Prostate gland (tissue), 2 donors: Measurements from ENCODE around the gene TRAPPC6A. TPM values are rescaled to one million over a fixed set of nuclear protein-coding genes. Genes with fewer than 3 reads are reported as not detected.

Source experiments
- DNase-seq: peaks from one replicate; pipeline ENCODE4 v3.0.0-alpha.2; 2019; ENCODE audit warnings: low spot score
- H3K27ac ChIP-seq, 2 donors: fragments of 200-600 bp; sonication (generic); 2 replicates each; pipeline ENCODE4 v1.5.1; 2017 to 2019
- H3K27me3 ChIP-seq: fragments of 200-600 bp; sonication (generic); replicated peaks from 2 replicates; pipeline ENCODE4 v1.5.1; 2019; ENCODE audit not compliant: insufficient read depth
- H3K36me3 ChIP-seq, 2 donors: fragments of 200-600 bp; sonication (generic); 1 replicate in 1 of 2; 2 replicates in 1 of 2; pipeline versions ENCODE4 v1.5.1 to v1.8.1; 2017 to 2019
- H3K4me1 ChIP-seq: fragments of 200-600 bp; sonication (generic); replicated peaks from 2 replicates; pipeline ENCODE4 v1.5.1; 2019
- H3K4me3 ChIP-seq, 2 donors: fragments of 200-600 bp; sonication (generic); 2 replicates each; pipeline ENCODE4 v1.5.1; 2017 to 2019
- H3K9me3 ChIP-seq: fragments of 200-600 bp; sonication (generic); 2 replicates; pipeline ENCODE4 v1.5.1; 2017
- CTCF ChIP-seq, 4 experiments: fragments of 200-600 bp in 2 of 4; fragments of 450-650 bp in 2 of 4; sonication (generic) in 2 of 4; IDR thresholded peaks; 1 replicate in 3 of 4; 2 replicates in 1 of 4; pipeline ENCODE4 v1.5.1; 2016 to 2019; ENCODE audit warnings: antibody characterized with exemption in 4 of 4, mild to moderate bottlenecking in 2 of 4, moderate library complexity in 2 of 4
- POLR2A ChIP-seq: fragments of 450-650 bp; IDR thresholded peaks from one replicate; pipeline ENCODE4 v1.6.1; 2016; ENCODE audit warnings: antibody characterized with exemption, mild to moderate bottlenecking
- POLR2AphosphoS5 ChIP-seq: sonication (generic); formaldehyde crosslinking; IDR thresholded peaks from one replicate; pipeline ENCODE4 v1.6.1; 2017; ENCODE audit warnings: antibody characterized with exemption
- WGBS: methylation state at CpG from one replicate; pipeline ENCODE4 v1.1.5; 2018; 5-methylcytosine and 5-hydroxymethylcytosine counted together
- intact Hi-C: fragments of 100-400 bp; cut with DNase I; formaldehyde crosslinking; loops from one replicate; pipeline ENCODE4 v1.14.2; 2022
- total RNA-seq, 2 donors: library from RNA; depleted of rRNA; stranded (reverse); fragments of >200 nt; gene quantifications; one replicate each; pipeline ENCODE4 v1.1.0, GENCODE V29; 2016

The TRAPPC6A gene
- total RNA-seq, 2 donors from 2014 or later: 57.0 to 80.4 TPM

GRCh38 chr19:45169602-45170001 lies 8.4 kb downstream of the TRAPPC6A start:
- intact Hi-C loops: no loop called here
- Histone ChIP-seq H3K4me3 (no peak overlapping the region), H3K27me3 (no peaks in the 10 kb centered on the region), H3K4me1 (peaks cover 3% of the 10 kb centered on the region), H3K9me3 (no peaks in the 10 kb centered on the region), H3K36me3 (no peaks in the 10 kb centered on the region), H3K27ac (no peak overlapping the region)
- WGBS: 77% methylated on average over 5 of the region's 10 CpGs
- no peak for TF ChIP-seq POLR2A
- no peak for TF ChIP-seq POLR2AphosphoS5
- no peak for TF ChIP-seq CTCF (IDR thresholded peaks at IDR 0.05)
- no peak for DNase-seq

- Histone ChIP-seq H3K36me3 (no peaks in the 10 kb centered on the region), H3K4me1 (peaks cover 9% of the 10 kb centered on the region), H3K4me3 (no peak overlapping the region), H3K9me3 (no peaks in the 10 kb centered on the region), H3K27me3 (no peaks in the 10 kb centered on the region), H3K27ac (no peak overlapping the region)
- TF ChIP-seq CTCF (IDR thresholded peaks at IDR 0.05): no peak
- no peak for TF ChIP-seq POLR2A
- TF ChIP-seq POLR2AphosphoS5: no peak
- whole genome bisulfite sequencing: 84% methylated on average over 16 of the region's 16 CpGs
- DNase-seq: no peak
- intact Hi-C loops: no loop called here
Observed at GRCh38 chr19:45168767-45169351, 9.2 kb downstream of the TRAPPC6A start.

GRCh38 chr19:45166723-45167252 lies 11.2 kb downstream of the TRAPPC6A start:
- Histone ChIP-seq H3K27ac (no peak overlapping the region), H3K4me3 (no peak overlapping the region), H3K4me1 (peaks cover 17% of the 10 kb centered on the region), H3K27me3 (no peaks in the 10 kb centered on the region), H3K9me3 (no peaks in the 10 kb centered on the region), H3K36me3 (no peaks in the 10 kb centered on the region)
- DNase-seq: no peak
- WGBS: 66% methylated on average over 14 of the region's 14 CpGs
- TF ChIP-seq POLR2A (no peak), CTCF (IDR thresholded peaks at IDR 0.05) (no peak), POLR2AphosphoS5 (no peak)
- intact Hi-C loops: no loop called here

GRCh38 chr19:45164577-45165335 lies 13.3 kb downstream of the TRAPPC6A start:
- H3K4me1 ChIP-seq: peaks cover 23% of the 10 kb centered on the region

More at GRCh38 chr19:45164577-45165335, 13.3 kb downstream of the TRAPPC6A start:
- Histone ChIP-seq H3K27ac (peak overlapping the region in 1 of 2 donors; percentile 57), H3K9me3 (no peaks in the 10 kb centered on the region), H3K27me3 (no peaks in the 10 kb centered on the region), H3K36me3 (no peaks in the 10 kb centered on the region), H3K4me3 (no peak overlapping the region)
- peak; percentile 92 for DNase-seq
- intact Hi-C loops: no loop called here
- WGBS: 30% methylated on average over 16 of the region's 27 CpGs
- TF ChIP-seq POLR2AphosphoS5 (peak; percentile 80), POLR2A (peak; percentile 16), CTCF (IDR thresholded peaks at IDR 0.05) (peak in 2 of 4 experiments; percentile 24 to 44)
